SU-DHL-6 (cell line): Measurements from ENCODE around the gene HOXA13.

ENCODE experiments used
- H2AFZ ChIP-seq: fragments of 200-600 bp; sonication (generic); 2 replicates; pipeline ENCODE4 v1.6.1; 2014; ENCODE audit warnings: low read depth, mild to moderate bottlenecking, moderate library complexity, mixed read lengths, antibody characterized with exemption, low read length; ENCODE audit not compliant: severe bottlenecking
- H3F3A ChIP-seq: fragments of 200-600 bp; shearing (Covaris generic); 2 replicates; pipeline ENCODE4 v1.6.0; 2016; ENCODE audit warnings: antibody characterized with exemption, mild to moderate bottlenecking; ENCODE audit not compliant: insufficient read depth
- H3K27ac ChIP-seq: fragments of 200-600 bp; sonication (generic); 2 replicates; pipeline ENCODE4 v1.5.1; 2016; ENCODE audit warnings: low read depth, mild to moderate bottlenecking, low read length, moderate library complexity, mixed read lengths
- H3K27me3 ChIP-seq: fragments of 200-600 bp; sonication (generic), shearing (Covaris generic); 2 replicates; pipeline ENCODE4 v1.6.0; 2014; ENCODE audit warnings: mild to moderate bottlenecking, low read length
- H3K36me3 ChIP-seq: fragments of 200-600 bp; sonication (generic); 2 replicates; pipeline ENCODE4 v1.6.1; 2014; ENCODE audit warnings: mild to moderate bottlenecking, low read length, mixed read lengths
- H3K4me2 ChIP-seq: fragments of 300-600, 200-600 bp; shearing (Covaris generic), sonication (generic); 2 replicates; pipeline ENCODE4 v1.6.0; 2014; ENCODE audit warnings: low read length, low read depth, mild to moderate bottlenecking; ENCODE audit not compliant: poor library complexity, severe bottlenecking
- H3K4me3 ChIP-seq: fragments of 200-600 bp; sonication (generic); 2 replicates; pipeline ENCODE4 v1.5.1; 2014; ENCODE audit warnings: antibody characterized with exemption, low read length, mild to moderate bottlenecking, mixed read lengths; ENCODE audit not compliant: insufficient read depth, poor library complexity, severe bottlenecking
- H3K79me2 ChIP-seq: fragments of 200-600 bp; sonication (generic); 2 replicates; pipeline ENCODE4 v1.6.1; 2014; ENCODE audit warnings: mild to moderate bottlenecking, low read length, moderate library complexity; ENCODE audit not compliant: insufficient read depth
- H3K9ac ChIP-seq: fragments of 200-600 bp; sonication (generic); 2 replicates; pipeline ENCODE4 v1.7.0; 2014; ENCODE audit warnings: mild to moderate bottlenecking, low read length
- H3K9me2 ChIP-seq: fragments of 200-600 bp; sonication (generic); replicated peaks from 2 replicates; pipeline ENCODE4 v1.6.1; 2014; ENCODE audit warnings: low read length; ENCODE audit not compliant: insufficient read depth
- H3K9me3 ChIP-seq: fragments of 200-600 bp; sonication (generic); 2 replicates; pipeline ENCODE4 v1.6.1; 2014; ENCODE audit warnings: low read length, mixed read lengths; ENCODE audit not compliant: insufficient read depth
- H4K20me1 ChIP-seq: fragments of 200-600 bp; sonication (generic); 2 replicates; pipeline ENCODE4 v1.6.1; 2014; ENCODE audit warnings: low read depth, mild to moderate bottlenecking, antibody characterized with exemption, low read length, moderate library complexity, mixed read lengths
- EZH2phosphoT487 ChIP-seq: fragments of 200-600 bp; sonication (generic), shearing (Covaris generic); conservative IDR thresholded peaks from 2 replicates; pipeline ENCODE4 v1.6.1; 2018; ENCODE audit warnings: mild to moderate bottlenecking, antibody characterized with exemption, low read length, moderate library complexity, mixed read lengths
- TF ChIP-seq, protein P1 (sequence below): fragments of 200-600 bp; sonication (generic); IDR thresholded peaks from one replicate; pipeline ENCODE4 v1.5.1; 2017; ENCODE audit warnings: antibody characterized with exemption, mild to moderate bottlenecking, low read length, moderate library complexity; ENCODE audit not compliant: insufficient read depth, poor library complexity, severe bottlenecking

Gene HOXA13

DNA sequence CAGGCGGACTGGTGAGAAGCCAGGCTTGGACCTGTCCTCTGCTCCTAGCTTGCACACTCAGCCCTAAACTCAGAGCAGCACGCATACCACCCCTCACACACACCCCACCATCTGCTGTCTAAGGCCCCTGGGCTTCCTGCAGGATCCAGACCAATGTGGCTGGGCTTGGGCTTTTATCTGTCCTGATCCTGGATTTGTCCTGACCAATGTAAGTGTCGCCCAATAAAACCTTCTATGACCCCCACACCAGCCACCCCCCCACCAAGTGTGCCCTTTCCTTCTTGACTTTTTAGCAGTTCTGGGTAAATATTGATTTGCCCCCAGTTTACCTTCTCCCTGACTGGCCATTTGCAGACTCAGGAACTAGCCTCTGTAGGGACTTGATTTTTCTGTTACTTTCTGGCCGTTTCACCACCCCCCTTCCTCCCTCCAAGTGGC lies 1.7 kb upstream of the HOXA13 start:
- TF ChIP-seq, protein P1, sequence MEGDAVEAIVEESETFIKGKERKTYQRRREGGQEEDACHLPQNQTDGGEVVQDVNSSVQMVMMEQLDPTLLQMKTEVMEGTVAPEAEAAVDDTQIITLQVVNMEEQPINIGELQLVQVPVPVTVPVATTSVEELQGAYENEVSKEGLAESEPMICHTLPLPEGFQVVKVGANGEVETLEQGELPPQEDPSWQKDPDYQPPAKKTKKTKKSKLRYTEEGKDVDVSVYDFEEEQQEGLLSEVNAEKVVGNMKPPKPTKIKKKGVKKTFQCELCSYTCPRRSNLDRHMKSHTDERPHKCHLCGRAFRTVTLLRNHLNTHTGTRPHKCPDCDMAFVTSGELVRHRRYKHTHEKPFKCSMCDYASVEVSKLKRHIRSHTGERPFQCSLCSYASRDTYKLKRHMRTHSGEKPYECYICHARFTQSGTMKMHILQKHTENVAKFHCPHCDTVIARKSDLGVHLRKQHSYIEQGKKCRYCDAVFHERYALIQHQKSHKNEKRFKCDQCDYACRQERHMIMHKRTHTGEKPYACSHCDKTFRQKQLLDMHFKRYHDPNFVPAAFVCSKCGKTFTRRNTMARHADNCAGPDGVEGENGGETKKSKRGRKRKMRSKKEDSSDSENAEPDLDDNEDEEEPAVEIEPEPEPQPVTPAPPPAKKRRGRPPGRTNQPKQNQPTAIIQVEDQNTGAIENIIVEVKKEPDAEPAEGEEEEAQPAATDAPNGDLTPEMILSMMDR = no peak
- Histone ChIP-seq H3K4me3 (no peak overlapping the region), H3K27ac (no peak overlapping the region), H3K4me2 (peak overlapping the region; percentile 63), H2AFZ (no peak overlapping the region), H3K27me3 (no peaks in the 10 kb centered on the region), H3K9me3 (no peaks in the 10 kb centered on the region), H3K79me2 (no peaks in the 10 kb centered on the region), H3K9me2 (no peaks in the 10 kb centered on the region), H3K36me3 (no peaks in the 10 kb centered on the region), H4K20me1 (no peaks in the 10 kb centered on the region), H3F3A (no peaks in the 10 kb centered on the region), H3K9ac (no peak overlapping the region)

- Histone ChIP-seq H3F3A (no peaks in the 10 kb centered on the region), H3K27me3 (no peaks in the 10 kb centered on the region), H3K27ac (no peak overlapping the region), H4K20me1 (no peaks in the 10 kb centered on the region), H3K9me2 (no peaks in the 10 kb centered on the region), H3K9ac (peak overlapping the region; percentile 48), H3K79me2 (no peaks in the 10 kb centered on the region), H3K36me3 (no peaks in the 10 kb centered on the region), H3K9me3 (no peaks in the 10 kb centered on the region), H2AFZ (peak overlapping the region; percentile 76), H3K4me2 (peak overlapping the region; percentile 63), H3K4me3 (peak overlapping the region; percentile 59)
- no peak for TF ChIP-seq EZH2phosphoT487
- TF ChIP-seq, protein P1 = no peak
Measured at GRCh38 chr7:27200761-27201579, 1.1 kb upstream of the HOXA13 start.

DNA sequence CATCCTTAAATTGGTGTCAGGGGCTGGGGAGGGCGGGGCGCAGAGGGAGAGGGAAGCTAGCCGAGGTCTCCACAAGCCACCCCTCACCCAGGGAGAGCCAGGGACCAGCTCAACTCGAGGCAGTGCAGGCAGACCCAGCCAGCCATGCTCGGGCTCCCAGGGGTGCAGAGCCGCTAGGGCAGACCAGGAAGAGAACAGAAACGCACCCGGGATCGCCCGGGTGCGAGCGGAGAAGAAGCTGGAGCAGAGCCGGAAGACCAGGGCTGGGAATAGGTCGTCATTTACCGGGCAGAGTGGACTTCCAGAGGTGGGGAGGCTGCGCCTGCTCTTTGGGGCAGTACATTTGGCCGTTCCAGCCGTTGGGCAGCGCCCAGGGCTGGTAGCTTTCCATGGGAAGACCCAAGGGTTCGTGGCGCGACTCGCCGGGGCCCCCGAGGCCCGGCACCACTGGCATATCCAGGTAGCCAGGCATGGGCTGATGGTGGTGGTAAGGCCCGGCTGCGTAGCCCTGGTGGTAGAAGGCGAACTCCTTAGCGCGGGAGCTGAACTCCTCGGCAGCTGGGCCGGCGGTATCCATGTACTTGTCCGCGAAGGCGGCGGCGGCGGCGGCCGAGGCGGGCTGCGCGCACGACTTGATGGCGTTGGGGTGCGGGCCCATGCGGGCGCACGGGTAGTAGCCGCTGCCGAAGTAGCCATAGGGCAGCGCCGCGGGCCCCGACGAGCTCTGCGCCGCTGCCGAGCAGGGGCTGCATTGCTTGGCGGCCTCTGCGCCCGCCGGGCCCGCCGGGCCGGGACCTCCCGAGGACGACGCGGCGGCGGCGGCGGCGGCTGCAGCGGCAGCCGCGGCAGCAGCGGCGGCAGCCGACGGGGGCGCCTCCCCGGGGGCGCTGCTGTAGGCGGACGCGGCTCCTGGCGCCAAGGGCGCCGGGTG lies 755 bp downstream of the HOXA13 start:
- Histone ChIP-seq H3K9ac (no peak overlapping the region), H3K36me3 (no peaks in the 10 kb centered on the region), H3K4me3 (peak overlapping the region; percentile 61), H2AFZ (no peak overlapping the region), H3F3A (no peaks in the 10 kb centered on the region), H3K27me3 (no peaks in the 10 kb centered on the region), H3K79me2 (no peaks in the 10 kb centered on the region), H4K20me1 (no peaks in the 10 kb centered on the region), H3K27ac (no peak overlapping the region), H3K9me3 (no peaks in the 10 kb centered on the region), H3K9me2 (no peaks in the 10 kb centered on the region), H3K4me2 (no peak overlapping the region)
- TF ChIP-seq, protein P1 = no peak
- no peak for TF ChIP-seq EZH2phosphoT487
